OCI-LY7 (cell line): ENCODE results near the gene FAM107A. TPM values are rescaled to one million over a fixed set of nuclear protein-coding genes. Genes with fewer than 3 reads are reported as not detected.

ENCODE experiments used
- BruUV-seq: library from RNA; stranded (reverse); fragments of 400-500 nt; replicated peaks from 2 replicates; lab custom pipeline; 2021; lab: Mats Ljungman, UMichigan
- CTCF ChIA-PET: fragments of 300-600 bp; sonication (Branson Sonifier 250); formaldehyde crosslinking; loops from one replicate; lab custom pipeline; 2022; ENCODE audit warnings: antibody characterized with exemption; ENCODE audit not compliant: unreplicated experiment; lab: Charles Lee
- POLR2A ChIA-PET: fragments of 300-600 bp; sonication (Branson Sonifier 250); formaldehyde crosslinking; loops from one replicate; lab custom pipeline; 2022; ENCODE audit warnings: antibody characterized with exemption; lab: Charles Lee
- DNase-seq: peaks from one replicate; pipeline ENCODE4 v3.0.0-alpha.2; 2015; ENCODE audit warnings: low spot score
- H2AFZ ChIP-seq: fragments of 200-600 bp; sonication (generic), shearing (Covaris generic); 2 replicates; pipeline ENCODE4 v1.6.1; 2014; ENCODE audit warnings: mild to moderate bottlenecking, antibody characterized with exemption, low read length, moderate library complexity
- H3K27ac ChIP-seq: fragments of 200-600 bp; sonication (generic); 2 replicates; pipeline ENCODE4 v1.5.1; 2014; ENCODE audit warnings: mixed run types, low read depth, mild to moderate bottlenecking, moderate library complexity, low read length, inconsistent platforms; ENCODE audit not compliant: poor library complexity, severe bottlenecking
- H3K36me3 ChIP-seq: fragments of 200-600 bp; sonication (generic); 2 replicates; pipeline ENCODE4 v1.6.1; 2014; ENCODE audit warnings: mild to moderate bottlenecking, antibody characterized with exemption, low read length, moderate library complexity, mixed read lengths; ENCODE audit not compliant: insufficient read depth
- H3K4me1 ChIP-seq: fragments of 200-600 bp; sonication (generic); 2 replicates; pipeline ENCODE4 v1.5.1; 2014; ENCODE audit warnings: mild to moderate bottlenecking, low read length; ENCODE audit not compliant: insufficient read depth, poor library complexity, severe bottlenecking
- H3K4me2 ChIP-seq: fragments of 200-600 bp; sonication (generic); 2 replicates; pipeline ENCODE4 v1.6.1; 2014; ENCODE audit warnings: mild to moderate bottlenecking, low read length
- H3K4me3 ChIP-seq: fragments of 200-600 bp; sonication (generic); 2 replicates; pipeline ENCODE4 v1.5.1; 2014; ENCODE audit warnings: mild to moderate bottlenecking, low read depth, low read length; ENCODE audit not compliant: poor library complexity, severe bottlenecking
- H3K79me2 ChIP-seq: fragments of 200-600 bp; sonication (generic); 2 replicates; pipeline ENCODE4 v1.6.1; 2016; ENCODE audit warnings: low read depth, mild to moderate bottlenecking, low read length, moderate library complexity, mixed read lengths; ENCODE audit not compliant: insufficient read depth
- H3K9me2 ChIP-seq: fragments of 200-600 bp; sonication (generic); 2 replicates; pipeline ENCODE4 v1.6.1; 2016; ENCODE audit warnings: mild to moderate bottlenecking, low read length, mixed read lengths; ENCODE audit not compliant: insufficient read depth
- H3K9me3 ChIP-seq: fragments of 200-600 bp; sonication (generic); 2 replicates; pipeline ENCODE4 v1.6.1; 2014; ENCODE audit warnings: mild to moderate bottlenecking, mixed run types, low read length, mixed read lengths
- H4K20me1 ChIP-seq: fragments of 200-600 bp; sonication (generic); 2 replicates; pipeline ENCODE4 v1.6.1; 2014; ENCODE audit warnings: mild to moderate bottlenecking, antibody characterized with exemption, low read length, moderate library complexity, mixed read lengths; ENCODE audit not compliant: insufficient read depth
- EZH2phosphoT487 ChIP-seq: fragments of 200-600 bp; sonication (generic); IDR thresholded peaks from 2 replicates; pipeline ENCODE4 v1.6.1; 2018; ENCODE audit warnings: low read depth, borderline replicate concordance, mild to moderate bottlenecking, mixed run types, antibody characterized with exemption, low read length, moderate library complexity, mixed read lengths
- intact Hi-C: fragments of 100-400 bp; cut with micrococcal nuclease; formaldehyde crosslinking; loops from one replicate; pipeline ENCODE4 v1.10.0; 2022; ENCODE audit not compliant: unreplicated experiment
- total RNA-seq, 2 experiments: library from RNA; depleted of rRNA in 1 of 2; stranded (reverse); fragments of >200 nt in 1 of 2; shearing (Covaris generic) in 1 of 2; gene quantifications; 2 replicates each; pipeline ENCODE4 v1.2.3, GENCODE V29; 2014 to 2022
- TF ChIP-seq, protein P1 (sequence below): fragments of 200-600 bp; sonication (generic); conservative IDR thresholded peaks from 2 replicates; pipeline ENCODE4 v1.5.1; 2014; ENCODE audit warnings: mild to moderate bottlenecking, antibody characterized with exemption, low read length, moderate library complexity, mixed read lengths

Gene FAM107A
- total RNA-seq, 2 experiments from 2014 or later, result not detected

DNA sequence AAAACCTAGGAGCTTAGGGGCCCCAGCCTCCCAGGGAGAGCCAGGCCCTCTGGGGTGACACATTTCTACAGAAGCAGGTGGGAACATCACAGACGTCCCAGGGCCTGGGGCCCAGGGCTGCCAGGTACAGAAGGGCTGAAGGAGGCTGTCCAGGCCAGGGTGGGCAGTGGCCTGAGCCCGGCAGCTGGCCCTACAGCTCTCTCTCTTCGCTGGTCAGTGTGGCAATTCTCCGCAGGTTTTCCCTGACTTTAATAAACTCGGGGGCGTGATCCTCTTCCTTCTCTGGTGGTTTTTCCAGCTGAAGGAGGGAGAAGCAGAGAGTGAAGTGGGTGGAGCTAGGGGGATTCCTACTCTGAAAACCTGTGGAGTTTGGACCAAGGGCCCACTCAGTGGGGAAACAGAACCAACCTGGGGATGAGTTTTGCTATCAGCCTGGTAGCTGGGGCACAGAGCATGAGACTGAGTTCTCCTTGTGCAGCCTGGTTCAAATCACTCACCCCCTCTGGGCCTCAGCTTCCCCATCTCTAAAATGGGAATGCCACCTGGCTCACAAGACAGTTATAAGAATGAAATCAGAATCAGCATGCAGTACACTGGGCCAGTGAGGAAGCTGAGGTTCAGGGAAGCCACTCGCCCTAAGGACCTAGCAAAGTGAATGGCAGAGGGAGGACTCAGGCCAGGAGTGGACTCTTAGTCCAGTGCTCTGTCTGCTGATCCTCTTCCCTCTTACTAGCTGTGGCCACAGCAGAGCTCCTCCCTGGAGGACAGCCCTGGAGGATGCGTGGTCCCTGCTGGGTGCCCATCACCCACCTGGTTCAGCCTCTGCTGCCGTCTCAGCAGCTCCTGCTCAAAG lies 10.6 kb downstream of the FAM107A start:
- H3K36me3 ChIP-seq, result no peaks in the 10 kb centered on the region
- no peaks in the 10 kb centered on the region for H3K9me2 ChIP-seq
- ChIA-PET CTCF (interaction anchor here (1.1 kb wide), 1 partner anchor 30 kb away, joined by 3 read pairs; no protein-coding TSS in a partner anchor), POLR2A (interaction anchor here (0.9 to 1.0 kb wide), 2 partner anchors 8 to 10 kb away, joined by 3 read pairs; no protein-coding TSS in a partner anchor)
- no peak for TF ChIP-seq EZH2phosphoT487
- TF ChIP-seq, protein P1, sequence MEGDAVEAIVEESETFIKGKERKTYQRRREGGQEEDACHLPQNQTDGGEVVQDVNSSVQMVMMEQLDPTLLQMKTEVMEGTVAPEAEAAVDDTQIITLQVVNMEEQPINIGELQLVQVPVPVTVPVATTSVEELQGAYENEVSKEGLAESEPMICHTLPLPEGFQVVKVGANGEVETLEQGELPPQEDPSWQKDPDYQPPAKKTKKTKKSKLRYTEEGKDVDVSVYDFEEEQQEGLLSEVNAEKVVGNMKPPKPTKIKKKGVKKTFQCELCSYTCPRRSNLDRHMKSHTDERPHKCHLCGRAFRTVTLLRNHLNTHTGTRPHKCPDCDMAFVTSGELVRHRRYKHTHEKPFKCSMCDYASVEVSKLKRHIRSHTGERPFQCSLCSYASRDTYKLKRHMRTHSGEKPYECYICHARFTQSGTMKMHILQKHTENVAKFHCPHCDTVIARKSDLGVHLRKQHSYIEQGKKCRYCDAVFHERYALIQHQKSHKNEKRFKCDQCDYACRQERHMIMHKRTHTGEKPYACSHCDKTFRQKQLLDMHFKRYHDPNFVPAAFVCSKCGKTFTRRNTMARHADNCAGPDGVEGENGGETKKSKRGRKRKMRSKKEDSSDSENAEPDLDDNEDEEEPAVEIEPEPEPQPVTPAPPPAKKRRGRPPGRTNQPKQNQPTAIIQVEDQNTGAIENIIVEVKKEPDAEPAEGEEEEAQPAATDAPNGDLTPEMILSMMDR, result no peak
- intact Hi-C loops, result no loop called here
- H4K20me1 ChIP-seq, result no peaks in the 10 kb centered on the region
- no peak overlapping the region for H3K4me2 ChIP-seq
- no TSS peak for BruUV-seq
- no peak overlapping the region for H3K27ac ChIP-seq
- H3K79me2 ChIP-seq, result no peaks in the 10 kb centered on the region
- no peak overlapping the region for H2AFZ ChIP-seq
- DNase-seq, result no peak
- H3K9me3 ChIP-seq, result no peaks in the 10 kb centered on the region
- H3K4me3 ChIP-seq, result no peak overlapping the region
- H3K4me1 ChIP-seq, result peaks cover 15% of the 10 kb centered on the region

DNA sequence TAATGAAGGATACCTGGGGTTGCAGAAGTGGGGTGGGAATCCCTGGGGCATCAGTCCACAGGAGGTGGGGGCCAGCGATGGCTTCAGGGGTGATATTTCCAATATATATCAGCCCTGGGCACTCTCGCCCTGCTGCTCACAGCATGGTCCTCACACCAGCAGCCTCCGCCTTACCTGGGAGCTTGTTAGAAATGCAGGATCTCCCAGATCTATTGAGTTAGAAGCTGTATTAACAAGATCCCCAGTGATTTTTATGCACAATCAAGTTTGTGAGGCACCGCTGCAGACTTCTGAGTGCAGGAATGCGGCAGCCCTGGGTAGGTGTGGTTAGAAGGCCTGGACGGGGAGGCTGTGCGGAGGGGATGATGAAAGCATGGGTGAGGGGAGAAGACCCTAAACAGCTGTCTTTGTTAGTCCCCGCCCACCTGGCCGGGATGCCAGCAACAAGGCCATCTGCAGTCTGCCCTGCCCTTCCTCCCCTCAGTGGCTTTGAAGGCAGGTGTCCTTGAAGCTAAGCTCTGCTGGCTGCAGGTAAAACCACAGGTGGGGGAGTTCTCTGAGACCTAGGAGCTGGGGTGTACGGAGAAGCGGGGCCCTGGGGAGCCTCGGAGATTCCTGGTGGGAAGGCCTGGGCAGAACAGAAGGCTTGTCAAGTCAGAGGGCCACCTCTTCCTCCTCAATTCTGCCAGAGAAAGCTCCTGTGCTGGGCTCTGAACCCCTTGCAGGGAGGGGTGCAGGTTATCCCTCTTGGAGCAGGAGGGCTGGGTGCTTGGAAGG lies 11.4 kb downstream of the FAM107A start:
- H3K4me1 ChIP-seq, result peaks cover 15% of the 10 kb centered on the region
- no peaks in the 10 kb centered on the region for H3K9me2 ChIP-seq
- no peaks in the 10 kb centered on the region for H3K79me2 ChIP-seq
- ChIA-PET CTCF (no interaction called here), POLR2A (interaction anchor here (1.0 kb wide), 1 partner anchor 9 kb away, joined by 3 read pairs; no protein-coding TSS in a partner anchor)
- H3K36me3 ChIP-seq, result no peaks in the 10 kb centered on the region
- no TSS peak for BruUV-seq
- intact Hi-C loops, result no loop called here
- H3K4me2 ChIP-seq, result no peak overlapping the region
- H4K20me1 ChIP-seq, result no peaks in the 10 kb centered on the region
- no peak overlapping the region for H2AFZ ChIP-seq
- TF ChIP-seq, protein P1, result no peak
- no peak overlapping the region for H3K4me3 ChIP-seq
- H3K27ac ChIP-seq, result no peak overlapping the region
- H3K9me3 ChIP-seq, result no peaks in the 10 kb centered on the region
- DNase-seq, result peak; percentile 31
